Medulla oblongata (tissue), 1 donor: Measurements from ENCODE around the gene RBPMS2.
A peak's percentile ranks its signal among the peaks of the same experiment; 100 is the strongest.

Experiments used
- DNase-seq: peaks from one replicate; pipeline ENCODE4 v3.0.0-alpha.2; 2015; ENCODE audit errors: extremely low spot score

Gene RBPMS2

DNA sequence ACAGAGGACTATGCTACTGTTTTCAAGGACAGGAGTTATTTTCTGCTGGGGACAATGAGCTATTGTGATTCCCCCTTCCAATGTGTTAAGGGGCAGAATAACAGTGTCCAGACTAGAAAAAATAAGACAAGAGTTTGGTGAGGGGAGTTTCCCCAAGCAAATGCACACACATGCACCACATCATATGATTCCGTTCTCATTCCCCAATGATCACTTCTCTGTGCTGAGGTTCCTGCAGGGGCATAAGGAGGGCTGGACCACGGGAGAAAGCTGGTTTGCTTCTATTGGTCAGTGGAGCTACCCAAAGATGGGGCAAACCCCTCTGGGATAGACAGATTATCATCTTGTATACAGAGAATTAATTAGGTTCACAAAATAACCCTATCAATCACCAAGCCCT is 80.6 kb downstream of the RBPMS2 start:
- DNase-seq = peak; percentile 80

DNA sequence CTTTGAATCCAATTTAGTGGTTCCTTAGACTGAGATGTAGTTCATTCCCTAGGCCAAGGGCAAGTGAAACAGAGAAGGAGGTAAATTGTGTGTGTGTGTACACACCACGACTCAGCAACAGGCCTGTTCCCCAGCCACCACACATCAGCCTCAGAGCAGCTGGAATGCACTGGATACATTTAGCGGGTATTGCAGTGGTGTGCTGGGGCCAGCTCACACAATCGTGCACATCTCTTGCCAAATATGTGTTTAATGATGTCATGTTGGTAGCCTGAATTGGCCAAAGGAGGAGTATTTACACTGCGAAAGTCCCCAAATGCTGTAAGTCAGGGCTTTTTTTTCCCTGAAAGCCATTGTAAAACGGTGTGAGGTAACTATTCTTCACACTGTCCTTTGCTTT is 82.3 kb downstream of the RBPMS2 start:
- peak; percentile 57 for DNase-seq

DNA sequence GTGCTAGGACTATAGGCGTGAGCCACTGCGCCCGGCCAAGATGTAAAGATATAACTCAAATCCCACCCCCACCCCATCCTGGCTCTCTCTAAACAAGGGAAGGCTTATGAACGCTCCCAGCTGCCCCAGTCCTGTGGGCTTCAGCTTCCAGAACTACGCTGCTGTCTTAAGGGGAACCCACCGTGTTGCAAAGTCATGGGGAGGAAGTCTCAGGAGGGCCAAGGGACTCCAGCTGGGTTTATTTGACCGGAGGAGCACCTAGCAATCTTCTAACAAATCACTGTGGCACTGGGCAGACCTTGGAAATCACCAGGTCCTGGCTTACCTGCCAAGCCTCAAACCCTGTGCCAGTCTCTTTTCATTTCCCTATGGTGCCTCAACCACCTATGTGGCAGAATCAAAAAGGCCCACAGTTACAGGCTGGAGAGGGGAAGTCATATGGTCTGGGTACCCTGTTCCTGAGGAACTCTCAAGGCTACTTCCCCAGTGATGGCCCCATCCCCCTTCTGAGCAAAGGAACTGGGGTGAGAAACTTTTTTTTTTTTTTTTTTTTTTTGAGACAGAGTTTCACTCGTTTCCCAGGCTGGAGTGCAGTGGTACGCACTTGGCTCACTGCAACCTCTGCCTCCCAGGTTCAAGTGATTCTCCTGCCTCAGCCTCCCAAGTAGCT is 83.4 kb downstream of the RBPMS2 start:
- DNase-seq = peak; percentile 79

DNA sequence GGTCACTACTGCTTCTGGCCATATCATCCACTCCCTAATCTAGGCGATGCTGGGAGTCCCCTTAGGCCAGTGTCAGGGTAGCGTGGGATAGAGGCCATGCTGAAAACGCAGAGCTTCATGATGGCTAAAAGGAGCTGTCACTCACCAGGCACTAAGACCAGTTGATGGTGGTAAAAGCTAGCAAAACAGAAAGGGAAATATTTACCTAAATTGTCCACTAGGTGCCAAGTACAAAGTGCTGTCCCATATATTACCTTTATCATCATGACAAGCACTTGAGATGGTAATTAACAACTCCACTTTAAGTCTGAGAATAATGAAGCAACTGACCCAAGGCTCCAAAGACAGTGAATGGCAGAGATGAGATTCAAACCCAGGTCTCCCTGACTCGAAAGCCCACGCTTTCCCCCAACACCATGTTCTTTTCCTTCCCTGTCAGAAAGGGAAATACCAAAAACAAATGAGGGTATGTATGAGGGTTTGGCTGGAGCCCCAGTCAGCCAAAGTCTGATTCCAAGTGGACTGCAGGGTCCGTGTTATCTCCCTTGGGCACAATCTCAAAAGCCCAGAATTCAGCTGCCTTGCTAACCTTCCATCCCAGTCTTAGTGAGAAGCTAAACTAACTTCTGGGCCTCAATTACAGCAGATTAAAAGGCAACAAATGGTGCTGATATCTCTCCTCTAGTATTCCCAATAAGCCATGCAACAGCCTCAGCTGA is 84.7 kb downstream of the RBPMS2 start:
- no peak for DNase-seq

DNA sequence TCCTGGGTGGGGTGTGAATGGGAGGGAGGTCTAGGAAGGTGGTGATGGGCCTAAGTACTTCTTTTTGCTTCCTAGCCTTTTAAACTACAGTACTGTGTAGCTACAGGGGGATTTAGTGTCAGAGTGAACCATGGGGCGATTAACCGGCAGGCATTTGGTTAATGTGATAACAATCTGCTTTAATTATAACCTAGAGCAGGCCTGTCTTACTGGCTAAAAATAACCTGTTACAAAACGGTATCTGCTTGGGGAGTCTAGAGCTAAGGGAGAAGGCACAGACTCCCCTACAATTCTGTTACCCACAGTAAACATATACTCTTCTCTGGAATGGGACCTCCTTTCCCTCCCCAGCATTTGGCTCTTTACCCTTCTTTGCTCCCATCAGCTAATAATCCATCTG is 85.4 kb downstream of the RBPMS2 start:
- DNase-seq = no peak
